IMR-90 (cell line): ENCODE measurements around the gene ZNF593OS. TPM values are rescaled to one million over a fixed set of nuclear protein-coding genes. Genes with fewer than 3 reads are reported as not detected.

Experiments used
- ATAC-seq: fragments of 200-7000 bp; cut with Tn5 transposase; 2 replicates; pipeline ENCODE4 v1.9.1; 2020; ENCODE audit warnings: low read depth, mild to moderate bottlenecking, moderate library complexity
- BruUV-seq: library from RNA; stranded (reverse); fragments of 400-500 nt; replicated peaks from 2 replicates; lab custom pipeline; 2021; lab: Mats Ljungman, UMichigan
- CTCF ChIA-PET: fragments of 300-600 bp; formaldehyde crosslinking; extraction: SDS; loops from one replicate; lab custom pipeline; 2021; ENCODE audit warnings: antibody characterized with exemption; lab: Yijun Ruan, JAX
- POLR2A ChIA-PET: fragments of 300-600 bp; sonication (Branson Sonifier 250); formaldehyde crosslinking; loops from one replicate; lab custom pipeline; 2022; ENCODE audit warnings: antibody characterized with exemption; ENCODE audit not compliant: unreplicated experiment; lab: Charles Lee
- DNase-seq: peaks from one replicate; pipeline ENCODE4 v3.0.0; 2013
- H2AFZ ChIP-seq: replicated peaks from 2 replicates; pipeline ENCODE3; 2013; ENCODE audit warnings: low read length, mild to moderate bottlenecking; ENCODE audit not compliant: poor library complexity
- H2AK5ac ChIP-seq: 2 replicates; pipeline ENCODE4 v1.6.1; 2013; ENCODE audit warnings: low read depth, low read length, inconsistent platforms
- H2AK9ac ChIP-seq: replicated peaks from 2 replicates; pipeline ENCODE3; 2013; ENCODE audit warnings: mild to moderate bottlenecking, low read depth, low read length, moderate library complexity; ENCODE audit not compliant: poor library complexity
- H2BK120ac ChIP-seq: 2 replicates; pipeline ENCODE4 v1.6.1; 2013; ENCODE audit warnings: low read depth, low read length, inconsistent platforms
- H2BK15ac ChIP-seq: 3 replicates; pipeline ENCODE4 v1.6.1; 2013; ENCODE audit warnings: low read depth, low read length, inconsistent platforms
- H2BK20ac ChIP-seq: 2 replicates; pipeline ENCODE4 v1.6.1; 2013; ENCODE audit warnings: low read depth, mild to moderate bottlenecking, inconsistent platforms, low read length, moderate library complexity
- H2BK5ac ChIP-seq: 2 replicates; pipeline ENCODE4 v1.6.1; 2013; ENCODE audit warnings: mild to moderate bottlenecking, low read depth, low read length, inconsistent platforms; ENCODE audit not compliant: poor library complexity, severe bottlenecking
- H3K14ac ChIP-seq: replicated peaks from 2 replicates; pipeline ENCODE4 v1.6.1; 2013; ENCODE audit warnings: low read depth, low read length, inconsistent platforms
- H3K18ac ChIP-seq: 2 replicates; pipeline ENCODE4 v1.6.1; 2013; ENCODE audit warnings: low read depth, low read length, control low read depth
- H3K23ac ChIP-seq: 2 replicates; pipeline ENCODE4 v1.6.1; 2013; ENCODE audit warnings: low read depth, low read length, inconsistent platforms
- H3K27ac ChIP-seq: 2 replicates; pipeline ENCODE4 v1.5.1; 2013; ENCODE audit warnings: mild to moderate bottlenecking, control low read depth, low read length; ENCODE audit not compliant: insufficient read depth
- H3K27me3 ChIP-seq: 2 replicates; pipeline ENCODE4 v1.6.1; 2013; ENCODE audit warnings: low read length; ENCODE audit not compliant: control insufficient read depth, insufficient read depth
- H3K36me3 ChIP-seq: 2 replicates; pipeline ENCODE4 v1.6.1; 2013; ENCODE audit warnings: low read length, mixed read lengths; ENCODE audit not compliant: control insufficient read depth, insufficient read depth
- H3K4ac ChIP-seq: 2 replicates; pipeline ENCODE4 v1.6.1; 2013; ENCODE audit warnings: low read depth, low read length, inconsistent platforms
- H3K4me1 ChIP-seq: 2 replicates; pipeline ENCODE4 v1.6.1; 2013; ENCODE audit warnings: low read length, mixed read lengths; ENCODE audit not compliant: control insufficient read depth, insufficient read depth
- H3K4me2 ChIP-seq: 2 replicates; pipeline ENCODE4 v1.6.1; 2013; ENCODE audit warnings: low read depth, mild to moderate bottlenecking, control low read depth, low read length, moderate library complexity
- H3K4me3 ChIP-seq: 2 replicates; pipeline ENCODE4 v1.5.1; 2013; ENCODE audit warnings: low read depth, mild to moderate bottlenecking, control low read depth, low read length, moderate library complexity; ENCODE audit not compliant: insufficient read depth
- H3K56ac ChIP-seq: 2 replicates; pipeline ENCODE4 v1.6.1; 2013; ENCODE audit warnings: low read length, inconsistent platforms; ENCODE audit not compliant: insufficient read depth; ENCODE audit errors: extremely low read depth
- H3K79me1 ChIP-seq, 2 experiments: 2 replicates each; pipeline ENCODE4 v1.6.1; 2013; ENCODE audit warnings: low read length in 2 of 2, inconsistent platforms in 1 of 2, low read depth in 1 of 2
- H3K9ac ChIP-seq: 2 replicates; pipeline ENCODE4 v1.6.1; 2013; ENCODE audit warnings: low read depth, low read length, control low read depth
- H3K9me1 ChIP-seq: 2 replicates; pipeline ENCODE4 v1.6.1; 2013; ENCODE audit warnings: low read length, inconsistent platforms; ENCODE audit not compliant: insufficient read depth
- H3K9me3 ChIP-seq: 2 replicates; pipeline ENCODE4 v1.6.1; 2013; ENCODE audit warnings: low read length; ENCODE audit not compliant: control insufficient read depth, insufficient read depth
- H4K20me1 ChIP-seq: 2 replicates; pipeline ENCODE4 v1.6.1; 2013; ENCODE audit warnings: low read length, inconsistent platforms; ENCODE audit not compliant: insufficient read depth
- H4K5ac ChIP-seq: 2 replicates; pipeline ENCODE4 v1.6.1; 2013; ENCODE audit warnings: mild to moderate bottlenecking, low read depth, low read length, control low read depth
- H4K8ac ChIP-seq, 2 experiments: 2 replicates each; pipeline ENCODE4 v1.6.1; 2013; ENCODE audit warnings: low read depth in 2 of 2, low read length in 2 of 2, control low read depth in 1 of 2, inconsistent platforms in 1 of 2
- H4K91ac ChIP-seq: 2 replicates; pipeline ENCODE4 v1.6.1; 2013; ENCODE audit warnings: low read depth, low read length, inconsistent platforms; ENCODE audit not compliant: insufficient read depth
- BHLHE40 ChIP-seq: fragments of 150-350 bp; IDR thresholded peaks from 2 replicates; pipeline ENCODE4 v1.6.1; 2016; ENCODE audit warnings: mild to moderate bottlenecking, low read depth, low read length
- CEBPB ChIP-seq: IDR thresholded peaks from 2 replicates; pipeline ENCODE4 v1.6.1; 2012; ENCODE audit warnings: low read depth, low read length, improper control_type of control experiment
- CHD1 ChIP-seq: IDR thresholded peaks from 2 replicates; pipeline ENCODE4 v1.6.1; 2012; ENCODE audit warnings: low read depth, low read length, improper control_type of control experiment
- FOS ChIP-seq: fragments of 150-350 bp; IDR thresholded peaks from 2 replicates; pipeline ENCODE4 v1.6.1; 2016; ENCODE audit warnings: low read depth, low read length
- MAFK ChIP-seq: IDR thresholded peaks from 2 replicates; pipeline ENCODE4 v1.6.1; 2012; ENCODE audit warnings: low read depth, low read length, improper control_type of control experiment
- MAZ ChIP-seq: IDR thresholded peaks from 2 replicates; pipeline ENCODE4 v1.6.1; 2012; ENCODE audit warnings: low read depth, mild to moderate bottlenecking, low read length, improper control_type of control experiment, moderate library complexity, borderline replicate concordance
- MXI1 ChIP-seq: IDR thresholded peaks from 2 replicates; pipeline ENCODE4 v1.6.1; 2012; ENCODE audit warnings: low read depth, mild to moderate bottlenecking, low read length, moderate library complexity, borderline replicate concordance
- NFE2L2 ChIP-seq: fragments of 150-350 bp; IDR thresholded peaks from 2 replicates; pipeline ENCODE4 v1.6.1; 2016; ENCODE audit warnings: low read depth, mild to moderate bottlenecking, low read length
- POLR2A ChIP-seq: IDR thresholded peaks from 2 replicates; pipeline ENCODE4 v1.6.1; 2012; ENCODE audit warnings: mild to moderate bottlenecking, low read depth, low read length
- RAD21 ChIP-seq: IDR thresholded peaks from 2 replicates; pipeline ENCODE4 v1.6.1; 2012; ENCODE audit warnings: low read length, improper control_type of control experiment
- RCOR1 ChIP-seq: IDR thresholded peaks from 2 replicates; pipeline ENCODE4 v1.6.1; 2012; ENCODE audit warnings: mild to moderate bottlenecking, low read length, improper control_type of control experiment; ENCODE audit not compliant: insufficient replicate concordance
- RFX5 ChIP-seq: IDR thresholded peaks from 2 replicates; pipeline ENCODE4 v1.8.0; 2012; ENCODE audit warnings: low read depth, mild to moderate bottlenecking, low read length, moderate library complexity
- SMC3 ChIP-seq: fragments of 150-350 bp; IDR thresholded peaks from 2 replicates; pipeline ENCODE4 v1.6.1; 2016; ENCODE audit warnings: low read depth, mild to moderate bottlenecking, antibody characterized with exemption, low read length, moderate library complexity
- WGBS, 2 experiments: methylation state at CpG; one replicate each; pipeline versions ENCODE4 v1.1.5 to v1.1.7; 2013; ENCODE audit warnings: missing lambda C conversion rate in 2 of 2; ENCODE audit not compliant: insufficient read length in 1 of 2; ENCODE audit errors: extremely low coverage in 2 of 2; 5-methylcytosine and 5-hydroxymethylcytosine counted together
- dilution Hi-C: fragments of 300-500 bp; cut with HindIII; formaldehyde crosslinking; loops from one replicate; pipeline ENCODE4 v1.14.3; 2018; ENCODE audit warnings: low sequenced_read_pairs; ENCODE audit not compliant: unreplicated experiment
- in situ Hi-C: fragments of 300-500 bp; cut with MboI; formaldehyde crosslinking; loops from 3 replicates; pipeline ENCODE4 v1.14.3; 2019; ENCODE audit warnings: low sequenced_read_pairs, inconsistent platforms, mixed read lengths
- intact Hi-C: fragments of 100-400 bp; cut with micrococcal nuclease; formaldehyde crosslinking; loops from 2 replicates; pipeline ENCODE4 v1.10.0; 2022
- polyA plus RNA-seq, 3 experiments: library from polyadenylated mRNA; depleted of rRNA; stranded (reverse); fragments of >200 nt; gene quantifications; 2 replicates each; pipeline ENCODE4 v1.2.3, GENCODE V29; 2012; ENCODE audit warnings: low replicate concordance in 1 of 3
- total RNA-seq: library from RNA; depleted of rRNA; stranded (reverse); fragments of >200 nt; gene quantifications from 2 replicates; pipeline ENCODE4 v1.2.3, GENCODE V29; 2012
- TF ChIP-seq, protein P1 (sequence below): fragments of 150-350 bp; IDR thresholded peaks from 2 replicates; pipeline ENCODE4 v1.6.1; 2017; ENCODE audit warnings: mild to moderate bottlenecking, antibody characterized with exemption, low read length, low read depth
- TF ChIP-seq, protein P2 (sequence below): fragments of 150-350 bp; IDR thresholded peaks from 2 replicates; pipeline ENCODE4 v1.6.1; 2016; ENCODE audit warnings: low read depth, mild to moderate bottlenecking, low read length, moderate library complexity, borderline replicate concordance
- TF ChIP-seq, protein P3 (sequence below): conservative IDR thresholded peaks from 2 replicates; pipeline ENCODE4 v1.5.1; 2012; ENCODE audit warnings: mild to moderate bottlenecking, low read depth, low read length, improper control_type of control experiment

ZNF593OS gene
- total and polyA plus RNA-seq, 2 of the 4 experiments (the other 2 are of a cell fraction) = not detected

DNA sequence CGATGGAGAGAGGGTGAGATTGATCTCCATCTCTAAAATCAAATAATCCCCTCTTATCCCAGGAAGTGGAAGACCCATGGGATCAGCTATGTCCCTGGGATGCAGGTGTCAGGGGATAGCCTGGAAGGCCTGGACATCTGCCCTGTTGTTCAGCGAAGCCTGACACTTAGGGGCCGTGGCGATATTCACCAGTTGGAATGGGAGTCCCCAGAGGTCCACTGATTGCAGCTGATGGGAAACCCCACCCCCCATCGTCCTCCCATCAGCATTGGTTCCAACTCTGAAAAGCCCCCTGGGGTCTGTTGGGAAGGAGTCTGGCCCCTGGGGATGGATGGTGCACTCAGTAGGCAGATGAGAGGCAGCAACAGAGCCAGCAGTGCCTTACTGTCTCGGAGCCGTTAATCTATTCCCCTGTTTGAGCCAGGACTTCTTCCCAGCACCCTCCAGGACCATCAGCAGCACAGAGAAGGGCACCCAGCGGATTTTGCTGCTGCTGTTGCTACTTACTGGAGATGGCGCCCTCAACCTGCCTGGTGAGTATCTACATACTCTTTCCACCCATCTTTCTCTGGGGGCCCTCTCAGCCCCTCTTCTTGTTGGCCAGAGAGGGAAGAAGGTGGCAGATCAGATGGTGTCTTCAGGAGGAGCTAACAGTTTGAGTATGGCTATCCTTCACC is 32.1 kb upstream of the ZNF593OS start:
- Histone ChIP-seq H3K4ac (no peak overlapping the region), H2AK5ac (no peak overlapping the region), H3K9ac (no peak overlapping the region), H3K4me1 (no peaks in the 10 kb centered on the region), H4K91ac (no peak overlapping the region), H3K14ac (no peak overlapping the region), H3K9me3 (no peaks in the 10 kb centered on the region), H2BK20ac (no peak overlapping the region), H3K79me1 (no peaks in the 10 kb centered on the region), H2BK15ac (no peak overlapping the region), H3K36me3 (no peaks in the 10 kb centered on the region), H2BK5ac (no peak overlapping the region), H3K4me2 (no peak overlapping the region), H3K4me3 (no peak overlapping the region), H3K23ac (no peak overlapping the region; the same call in 1 of the 2 replicates), H2BK120ac (no peak overlapping the region), H3K27me3 (peaks cover 39% of the 10 kb centered on the region), H2AFZ (no peak overlapping the region), H4K20me1 (no peaks in the 10 kb centered on the region), H3K18ac (no peak overlapping the region), H3K9me1 (no peaks in the 10 kb centered on the region), H2AK9ac (no peak overlapping the region), H3K27ac (no peak overlapping the region), H3K56ac (no peak overlapping the region), H4K5ac (no peak overlapping the region), H4K8ac (no peak overlapping the region)
- dilution Hi-C loops = no loop called here
- ATAC-seq (no peak), DNase-seq (no peak)
- WGBS, 2 experiments = 40% methylated on average over 2 of the region's 9 CpGs; no CpG with 5 or more reads in 1 of the 2 experiments
- intact Hi-C loops = no loop called here
- ChIA-PET CTCF (no interaction called here), POLR2A (no interaction called here)
- no TSS peak for BruUV-seq
- in situ Hi-C loops = no loop called here
- TF ChIP-seq, protein P1, sequence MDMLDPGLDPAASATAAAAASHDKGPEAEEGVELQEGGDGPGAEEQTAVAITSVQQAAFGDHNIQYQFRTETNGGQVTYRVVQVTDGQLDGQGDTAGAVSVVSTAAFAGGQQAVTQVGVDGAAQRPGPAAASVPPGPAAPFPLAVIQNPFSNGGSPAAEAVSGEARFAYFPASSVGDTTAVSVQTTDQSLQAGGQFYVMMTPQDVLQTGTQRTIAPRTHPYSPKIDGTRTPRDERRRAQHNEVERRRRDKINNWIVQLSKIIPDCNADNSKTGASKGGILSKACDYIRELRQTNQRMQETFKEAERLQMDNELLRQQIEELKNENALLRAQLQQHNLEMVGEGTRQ = no peak
- no peak for TF ChIP-seq SMC3
- no peak for TF ChIP-seq RFX5
- TF ChIP-seq CHD1 = no peak
- no peak for TF ChIP-seq MAFK
- TF ChIP-seq, protein P2, sequence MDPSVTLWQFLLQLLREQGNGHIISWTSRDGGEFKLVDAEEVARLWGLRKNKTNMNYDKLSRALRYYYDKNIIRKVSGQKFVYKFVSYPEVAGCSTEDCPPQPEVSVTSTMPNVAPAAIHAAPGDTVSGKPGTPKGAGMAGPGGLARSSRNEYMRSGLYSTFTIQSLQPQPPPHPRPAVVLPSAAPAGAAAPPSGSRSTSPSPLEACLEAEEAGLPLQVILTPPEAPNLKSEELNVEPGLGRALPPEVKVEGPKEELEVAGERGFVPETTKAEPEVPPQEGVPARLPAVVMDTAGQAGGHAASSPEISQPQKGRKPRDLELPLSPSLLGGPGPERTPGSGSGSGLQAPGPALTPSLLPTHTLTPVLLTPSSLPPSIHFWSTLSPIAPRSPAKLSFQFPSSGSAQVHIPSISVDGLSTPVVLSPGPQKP = no peak
- TF ChIP-seq RCOR1 = no peak
- no peak for TF ChIP-seq NFE2L2
- no peak for TF ChIP-seq CEBPB
- no peak for TF ChIP-seq BHLHE40
- TF ChIP-seq POLR2A = no peak
- no peak for TF ChIP-seq MXI1
- no peak for TF ChIP-seq MAZ
- TF ChIP-seq, protein P3, sequence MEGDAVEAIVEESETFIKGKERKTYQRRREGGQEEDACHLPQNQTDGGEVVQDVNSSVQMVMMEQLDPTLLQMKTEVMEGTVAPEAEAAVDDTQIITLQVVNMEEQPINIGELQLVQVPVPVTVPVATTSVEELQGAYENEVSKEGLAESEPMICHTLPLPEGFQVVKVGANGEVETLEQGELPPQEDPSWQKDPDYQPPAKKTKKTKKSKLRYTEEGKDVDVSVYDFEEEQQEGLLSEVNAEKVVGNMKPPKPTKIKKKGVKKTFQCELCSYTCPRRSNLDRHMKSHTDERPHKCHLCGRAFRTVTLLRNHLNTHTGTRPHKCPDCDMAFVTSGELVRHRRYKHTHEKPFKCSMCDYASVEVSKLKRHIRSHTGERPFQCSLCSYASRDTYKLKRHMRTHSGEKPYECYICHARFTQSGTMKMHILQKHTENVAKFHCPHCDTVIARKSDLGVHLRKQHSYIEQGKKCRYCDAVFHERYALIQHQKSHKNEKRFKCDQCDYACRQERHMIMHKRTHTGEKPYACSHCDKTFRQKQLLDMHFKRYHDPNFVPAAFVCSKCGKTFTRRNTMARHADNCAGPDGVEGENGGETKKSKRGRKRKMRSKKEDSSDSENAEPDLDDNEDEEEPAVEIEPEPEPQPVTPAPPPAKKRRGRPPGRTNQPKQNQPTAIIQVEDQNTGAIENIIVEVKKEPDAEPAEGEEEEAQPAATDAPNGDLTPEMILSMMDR = no peak
- TF ChIP-seq FOS = no peak
- no peak for TF ChIP-seq RAD21
